CD14-positive monocyte (primary cell): ENCODE data around the gene ACOT7. TPM values are rescaled to one million over a fixed set of nuclear protein-coding genes. Genes with fewer than 3 reads are reported as not detected.

Experiments used
- DNase-seq, 3 donors: peaks; one replicate each; pipeline ENCODE4 v3.0.0-alpha.2; 2011 to 2022
- H2AFZ ChIP-seq: 2 replicates; pipeline ENCODE4 v1.6.0; 2012; ENCODE audit warnings: mild to moderate bottlenecking, low read depth, low read length, inconsistent platforms; ENCODE audit not compliant: insufficient read depth, poor library complexity, severe bottlenecking
- H3K27ac ChIP-seq, 2 donors: 1 replicate in 1 of 2; 2 replicates in 1 of 2; pipeline ENCODE4 v1.5.1; 2012 to 2013; ENCODE audit warnings: low read length in 2 of 2, control low read depth in 1 of 2, inconsistent platforms in 1 of 2, low read depth in 1 of 2, mild to moderate bottlenecking in 1 of 2
- H3K27me3 ChIP-seq, 2 donors: one replicate each; pipeline versions ENCODE4 v1.6.0 to v1.6.1; 2011 to 2013; ENCODE audit warnings: low read length in 2 of 2; ENCODE audit not compliant: control insufficient read depth in 2 of 2, insufficient read depth in 2 of 2
- H3K36me3 ChIP-seq, 2 donors: replicated peaks in 1 of 2; 1 replicate in 1 of 2; 2 replicates in 1 of 2; pipeline versions ENCODE4 v1.5.1 to v1.6.1; 2012 to 2013; ENCODE audit warnings: low read length in 2 of 2, control low read depth in 1 of 2, inconsistent platforms in 1 of 2, mild to moderate bottlenecking in 1 of 2; ENCODE audit not compliant: insufficient read depth in 2 of 2, control insufficient read depth in 1 of 2
- H3K4me1 ChIP-seq, 2 donors: 1 replicate in 1 of 2; 2 replicates in 1 of 2; pipeline versions ENCODE4 v1.5.1 to v1.6.1; 2012 to 2013; ENCODE audit warnings: low read length in 2 of 2, control low read depth in 1 of 2, inconsistent platforms in 1 of 2, mild to moderate bottlenecking in 1 of 2, moderate library complexity in 1 of 2; ENCODE audit not compliant: insufficient read depth in 2 of 2, control insufficient read depth in 1 of 2
- H3K4me2 ChIP-seq: replicated peaks from 2 replicates; pipeline ENCODE3; 2012; ENCODE audit warnings: low read length, moderate library complexity, mild to moderate bottlenecking; ENCODE audit not compliant: poor library complexity, severe bottlenecking; ENCODE audit errors: extremely low read depth
- H3K4me3 ChIP-seq, 3 experiments: fragments of 200-600 bp in 1 of 3; sonication (generic) in 1 of 3; replicated peaks in 1 of 3; 1 replicate in 2 of 3; 2 replicates in 1 of 3; pipeline ENCODE4 v1.5.1; 2011 to 2013; ENCODE audit warnings: low read length in 3 of 3, mild to moderate bottlenecking in 3 of 3, control low read depth in 2 of 3, low read depth in 2 of 3, inconsistent platforms in 1 of 3, moderate library complexity in 1 of 3
- H3K79me2 ChIP-seq: 2 replicates; pipeline ENCODE4 v1.6.0; 2012; ENCODE audit warnings: mild to moderate bottlenecking, control low read depth, inconsistent platforms, low read length, moderate library complexity; ENCODE audit not compliant: insufficient read depth
- H3K9ac ChIP-seq: 2 replicates; pipeline ENCODE4 v1.6.0; 2017; ENCODE audit warnings: low read length, mild to moderate bottlenecking; ENCODE audit not compliant: insufficient read depth, poor library complexity, severe bottlenecking
- H3K9me3 ChIP-seq, 2 donors: replicated peaks in 1 of 2; 1 replicate in 1 of 2; 2 replicates in 1 of 2; pipeline versions ENCODE4 v1.5.1 to v1.6.1; 2012 to 2013; ENCODE audit warnings: low read length in 2 of 2, control low read depth in 1 of 2; ENCODE audit not compliant: control insufficient read depth in 1 of 2, insufficient read depth in 1 of 2
- H4K20me1 ChIP-seq: 2 replicates; pipeline ENCODE4 v1.6.0; 2012; ENCODE audit warnings: mild to moderate bottlenecking, low read length, control low read depth, moderate library complexity; ENCODE audit not compliant: insufficient read depth
- H3K27ac Mint-ChIP-seq, 7 donors: one replicate each; pipeline ENCODE4 v1.8.0; 2020; ENCODE audit warnings: mild to moderate bottlenecking in 7 of 7, mixed read lengths in 7 of 7, moderate library complexity in 6 of 7, inconsistent platforms in 2 of 7
- H3K27me3 Mint-ChIP-seq, 3 donors: one replicate each; pipeline ENCODE4 v1.8.0; 2021 to 2022; ENCODE audit warnings: low read depth in 3 of 3, mild to moderate bottlenecking in 3 of 3, mixed read lengths in 3 of 3, moderate library complexity in 3 of 3, inconsistent platforms in 1 of 3
- H3K36me3 Mint-ChIP-seq, 2 donors: one replicate each; pipeline ENCODE4 v1.8.0; 2020; ENCODE audit warnings: mixed read lengths in 2 of 2, inconsistent platforms in 1 of 2, mild to moderate bottlenecking in 1 of 2
- H3K4me1 Mint-ChIP-seq: one replicate; pipeline ENCODE4 v1.8.0; 2020; ENCODE audit warnings: mild to moderate bottlenecking, mixed read lengths
- H3K4me3 Mint-ChIP-seq, 2 donors: one replicate each; pipeline ENCODE4 v1.8.0; 2020; ENCODE audit warnings: mild to moderate bottlenecking in 2 of 2, mixed read lengths in 2 of 2, moderate library complexity in 1 of 2
- H3K9me3 Mint-ChIP-seq, 7 donors: one replicate each; pipeline ENCODE4 v1.8.0; 2020 to 2022; ENCODE audit warnings: mixed read lengths in 7 of 7, mild to moderate bottlenecking in 6 of 7, moderate library complexity in 6 of 7, inconsistent platforms in 2 of 7
- WGBS: methylation state at CpG from one replicate; pipeline ENCODE4 v1.1.5; 2013; ENCODE audit warnings: missing lambda C conversion rate; ENCODE audit not compliant: insufficient coverage; 5-methylcytosine and 5-hydroxymethylcytosine counted together
- intact Hi-C, 2 donors: fragments of 100-400 bp; cut with micrococcal nuclease; formaldehyde crosslinking; loops; one replicate each; pipeline versions ENCODE4 v1.15.0 to v1.15.1; 2023
- polyA plus RNA-seq, 3 donors: library from polyadenylated mRNA; depleted of rRNA in 1 of 3; unstranded in 2 of 3; stranded (reverse) in 1 of 3; fragments of 300-500 nt in 2 of 3; fragments of >200 nt in 1 of 3; fragmentation: Illumina TruSeq in 2 of 3; gene quantifications; 1 replicate in 2 of 3; 2 replicates in 1 of 3; pipeline ENCODE4 v1.2.3, GENCODE V29; 2012 to 2021
- TF ChIP-seq, protein P1 (sequence below): fragments of 200-600 bp; IDR thresholded peaks from one replicate; pipeline ENCODE4 v1.8.0; 2022; ENCODE audit warnings: antibody characterized with exemption, mild to moderate bottlenecking

Gene ACOT7
- polyA plus RNA-seq, 3 donors: 0.63 to 4.3 (median 1.4) TPM

DNA sequence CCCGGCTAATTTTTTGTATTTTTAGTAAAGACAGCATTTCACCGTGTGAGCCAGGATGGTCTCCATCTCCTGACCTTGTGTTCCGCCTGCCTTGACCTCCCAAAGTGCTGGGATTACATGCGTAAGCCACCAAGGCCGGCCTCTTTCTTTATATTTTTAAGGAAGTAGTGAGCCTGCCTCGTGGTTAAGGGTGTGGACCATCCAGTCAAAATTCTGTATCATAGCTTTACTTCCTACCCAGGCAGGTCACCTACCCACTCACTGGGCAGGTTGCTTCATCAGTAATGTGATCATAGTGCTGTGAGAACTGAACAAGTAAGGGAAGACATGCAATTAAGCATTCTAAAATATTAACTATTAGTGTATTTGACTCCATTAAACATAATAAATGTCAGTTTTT lies 8.1 kb upstream of the ACOT7 start:
- Mint-ChIP-seq H3K4me1 (peaks cover 11% of the 10 kb centered on the region), H3K9me3 (peaks cover 0 to 4% (median 0%) of the 10 kb centered on the region in 7 donors), H3K27ac (peak overlapping the region in 5 of 7 donors; percentile 57 to 84 (median 71)), H3K27me3 (peaks cover 16 to 25% (median 23%) of the 10 kb centered on the region in 3 donors), H3K36me3 (no peaks in the 10 kb centered on the region), H3K4me3 (no peak overlapping the region)
- Histone ChIP-seq H3K4me3 (no peak overlapping the region), H3K9me3 (no peaks in the 10 kb centered on the region), H3K4me1 (peaks cover 4 to 11% of the 10 kb centered on the region in 2 donors), H3K27ac (peak overlapping the region in 1 of 2 donors; percentile 31), H3K79me2 (no peaks in the 10 kb centered on the region), H3K4me2 (no peak overlapping the region), H2AFZ (no peak overlapping the region), H3K9ac (no peak overlapping the region), H3K27me3 (no peaks in the 10 kb centered on the region), H3K36me3 (no peaks in the 10 kb centered on the region), H4K20me1 (no peaks in the 10 kb centered on the region)
- DNase-seq: peak; percentile 82 to 86 (median 83)
- intact Hi-C loops: loop anchor here in 1 of 2 donors (1.0 kb wide), 1 partner anchor 8 kb away; the partner anchor contains the start of gene ACOT7
- TF ChIP-seq, protein P1, sequence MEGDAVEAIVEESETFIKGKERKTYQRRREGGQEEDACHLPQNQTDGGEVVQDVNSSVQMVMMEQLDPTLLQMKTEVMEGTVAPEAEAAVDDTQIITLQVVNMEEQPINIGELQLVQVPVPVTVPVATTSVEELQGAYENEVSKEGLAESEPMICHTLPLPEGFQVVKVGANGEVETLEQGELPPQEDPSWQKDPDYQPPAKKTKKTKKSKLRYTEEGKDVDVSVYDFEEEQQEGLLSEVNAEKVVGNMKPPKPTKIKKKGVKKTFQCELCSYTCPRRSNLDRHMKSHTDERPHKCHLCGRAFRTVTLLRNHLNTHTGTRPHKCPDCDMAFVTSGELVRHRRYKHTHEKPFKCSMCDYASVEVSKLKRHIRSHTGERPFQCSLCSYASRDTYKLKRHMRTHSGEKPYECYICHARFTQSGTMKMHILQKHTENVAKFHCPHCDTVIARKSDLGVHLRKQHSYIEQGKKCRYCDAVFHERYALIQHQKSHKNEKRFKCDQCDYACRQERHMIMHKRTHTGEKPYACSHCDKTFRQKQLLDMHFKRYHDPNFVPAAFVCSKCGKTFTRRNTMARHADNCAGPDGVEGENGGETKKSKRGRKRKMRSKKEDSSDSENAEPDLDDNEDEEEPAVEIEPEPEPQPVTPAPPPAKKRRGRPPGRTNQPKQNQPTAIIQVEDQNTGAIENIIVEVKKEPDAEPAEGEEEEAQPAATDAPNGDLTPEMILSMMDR: no peak
- WGBS: 90% methylated on average over 2 of the region's 6 CpGs

DNA sequence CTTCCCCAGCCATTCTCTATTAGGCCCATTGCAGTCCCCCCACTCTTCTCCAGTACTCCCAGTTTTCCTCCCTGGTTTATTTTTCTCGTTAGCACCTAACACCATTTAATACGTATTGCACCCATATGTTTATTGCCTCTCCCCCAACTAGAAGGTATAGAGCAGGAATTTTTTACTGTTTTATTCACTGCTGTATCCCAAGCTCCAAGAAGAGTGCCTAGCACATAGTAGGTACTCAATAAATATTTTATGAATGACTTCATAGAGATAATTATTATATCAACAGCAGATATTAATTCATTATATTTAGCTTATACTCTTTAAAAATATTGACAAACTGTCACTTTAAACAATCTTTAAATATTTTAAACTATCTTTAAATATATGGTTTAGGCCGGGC lies 5.7 kb upstream of the ACOT7 start:
- H3K4me1 ChIP-seq: peaks cover 7 to 15% of the 10 kb centered on the region in 2 donors
- Mint-ChIP-seq H3K36me3 (no peaks in the 10 kb centered on the region), H3K27me3 (peaks cover 14 to 17% (median 15%) of the 10 kb centered on the region in 3 donors), H3K4me3 (no peak overlapping the region), H3K27ac (no peak overlapping the region), H3K4me1 (peaks cover 18% of the 10 kb centered on the region), H3K9me3 (peaks cover 0 to 6% (median 0%) of the 10 kb centered on the region in 7 donors)
- H3K27ac ChIP-seq: no peak overlapping the region
- no CpG with 5 or more reads among the region's 3 CpGs for WGBS
- no peak overlapping the region for H3K9ac ChIP-seq
- H3K4me3 ChIP-seq: no peak overlapping the region
- no peak overlapping the region for H3K4me2 ChIP-seq
- TF ChIP-seq, protein P1: no peak
- no peaks in the 10 kb centered on the region for H4K20me1 ChIP-seq
- no peaks in the 10 kb centered on the region for H3K36me3 ChIP-seq
- H3K27me3 ChIP-seq: no peaks in the 10 kb centered on the region
- no peaks in the 10 kb centered on the region for H3K79me2 ChIP-seq
- no peak for DNase-seq
- H3K9me3 ChIP-seq: no peaks in the 10 kb centered on the region
- H2AFZ ChIP-seq: no peak overlapping the region
- intact Hi-C loops: loop anchor here in 1 of 2 donors (10.0 kb wide), 2 partner anchors 156 to 404 kb away; partner anchors contain the start of genes NOL9, NPHP4 and TAS1R1
